Measurements from ENCODE around the gene PRSS36. TPM values are rescaled to one million over a fixed set of nuclear protein-coding genes. Genes with fewer than 3 reads are reported as not detected.

PRSS36 gene
- total RNA-seq, 1 donor from 2014 or later, result 2.0 TPM

DNA sequence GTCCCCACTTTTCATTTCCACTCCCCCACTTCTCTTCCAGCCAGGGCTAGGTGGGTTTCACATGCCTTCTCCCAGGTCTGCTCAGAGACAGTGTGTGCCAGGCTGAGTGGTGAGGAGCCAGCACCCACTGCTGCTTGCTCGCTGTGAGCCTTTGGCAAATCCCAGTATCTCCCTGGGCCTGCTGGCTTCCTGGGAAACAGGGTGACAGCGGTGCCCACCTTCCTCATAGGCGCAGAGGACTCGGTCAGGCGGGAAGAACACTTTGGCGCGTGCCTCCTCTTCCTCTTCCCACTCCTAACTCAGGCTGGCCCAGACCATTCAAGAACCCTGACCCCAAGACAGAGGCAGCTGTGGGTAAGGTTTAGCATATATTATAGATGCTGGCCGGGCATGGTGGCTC, 60.7 kb downstream of the PRSS36 start:
- no peak overlapping the region for H3K4me3 Mint-ChIP-seq
- no peaks in the 10 kb centered on the region for H3K9me3 Mint-ChIP-seq
- H3K27me3 Mint-ChIP-seq, result no peaks in the 10 kb centered on the region
- TF ChIP-seq, protein P1, sequence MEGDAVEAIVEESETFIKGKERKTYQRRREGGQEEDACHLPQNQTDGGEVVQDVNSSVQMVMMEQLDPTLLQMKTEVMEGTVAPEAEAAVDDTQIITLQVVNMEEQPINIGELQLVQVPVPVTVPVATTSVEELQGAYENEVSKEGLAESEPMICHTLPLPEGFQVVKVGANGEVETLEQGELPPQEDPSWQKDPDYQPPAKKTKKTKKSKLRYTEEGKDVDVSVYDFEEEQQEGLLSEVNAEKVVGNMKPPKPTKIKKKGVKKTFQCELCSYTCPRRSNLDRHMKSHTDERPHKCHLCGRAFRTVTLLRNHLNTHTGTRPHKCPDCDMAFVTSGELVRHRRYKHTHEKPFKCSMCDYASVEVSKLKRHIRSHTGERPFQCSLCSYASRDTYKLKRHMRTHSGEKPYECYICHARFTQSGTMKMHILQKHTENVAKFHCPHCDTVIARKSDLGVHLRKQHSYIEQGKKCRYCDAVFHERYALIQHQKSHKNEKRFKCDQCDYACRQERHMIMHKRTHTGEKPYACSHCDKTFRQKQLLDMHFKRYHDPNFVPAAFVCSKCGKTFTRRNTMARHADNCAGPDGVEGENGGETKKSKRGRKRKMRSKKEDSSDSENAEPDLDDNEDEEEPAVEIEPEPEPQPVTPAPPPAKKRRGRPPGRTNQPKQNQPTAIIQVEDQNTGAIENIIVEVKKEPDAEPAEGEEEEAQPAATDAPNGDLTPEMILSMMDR (conservative IDR thresholded peaks at IDR 0.05), result no peak
- peaks cover 5% of the 10 kb centered on the region for H3K4me1 Mint-ChIP-seq (ENCODE audit: unreplicated experiment)
- DNase-seq (ENCODE audit: extremely low spot score, unreplicated experiment), result no peak
- no peak overlapping the region for H3K27ac Mint-ChIP-seq
- no peaks in the 10 kb centered on the region for H3K36me3 Mint-ChIP-seq

Other genes with a start within 250 kb of the PRSS36 start
- gene FBXL19, start 226.5 kb downstream of the PRSS36 start, total RNA-seq (ENCODE audit: low replicate concordance), result 29.0 and 46.4 TPM in 2 replicates
- 18.7 and 19.4 TPM in 2 replicates for gene ORAI3, start 201.0 kb downstream of the PRSS36 start, total RNA-seq (ENCODE audit: low replicate concordance)
- gene SETD1A, start 192.3 kb downstream of the PRSS36 start, total RNA-seq (ENCODE audit: low replicate concordance), result 19.3 and 25.0 TPM in 2 replicates
- 5.8 and 6.9 TPM in 2 replicates for gene HSD3B7, start 164.9 kb downstream of the PRSS36 start, total RNA-seq (ENCODE audit: low replicate concordance)
- 1.0 and 9.9 TPM in 2 replicates for gene STX1B, start 139.4 kb downstream of the PRSS36 start, total RNA-seq (ENCODE audit: low replicate concordance)
- 35.3 and 38.5 TPM in 2 replicates for gene STX4, start 116.5 kb downstream of the PRSS36 start, total RNA-seq (ENCODE audit: low replicate concordance)
- 10.5 and 13.4 TPM in 2 replicates for gene ZNF668, start 75.8 kb downstream of the PRSS36 start, total RNA-seq (ENCODE audit: low replicate concordance)
- gene ZNF646, start 75.6 kb downstream of the PRSS36 start, total RNA-seq (ENCODE audit: low replicate concordance), result 21.0 and 27.2 TPM in 2 replicates
- 3.5 and 5.1 TPM in 2 replicates for gene PRSS53, start 61.1 kb downstream of the PRSS36 start, total RNA-seq (ENCODE audit: low replicate concordance)
- 70.1 and 78.9 TPM in 2 replicates for gene VKORC1, start 55.3 kb downstream of the PRSS36 start, total RNA-seq (ENCODE audit: low replicate concordance)
- gene BCKDK, start 41.7 kb downstream of the PRSS36 start, total RNA-seq (ENCODE audit: low replicate concordance), result 38.5 and 44.5 TPM in 2 replicates
- 54.4 and 70.3 TPM in 2 replicates for gene KAT8, start 32.4 kb downstream of the PRSS36 start, total RNA-seq (ENCODE audit: low replicate concordance)
- 84.7 and 205 TPM in 2 replicates for gene PRSS8, start 14.3 kb downstream of the PRSS36 start, total RNA-seq (ENCODE audit: low replicate concordance)
- gene FUS, start 30.1 kb upstream of the PRSS36 start, total RNA-seq (ENCODE audit: low replicate concordance), result 400 and 654 TPM in 2 replicates
- gene PYCARD, start 52.7 kb upstream of the PRSS36 start, total RNA-seq (ENCODE audit: low replicate concordance), result 8.2 and 14.5 TPM in 2 replicates
- 0.02 TPM in 1 of 2 replicates, not detected in the other for gene TRIM72, start 64.1 kb upstream of the PRSS36 start, total RNA-seq (ENCODE audit: low replicate concordance)
- gene PYDC1, start 67.1 kb upstream of the PRSS36 start, total RNA-seq (ENCODE audit: low replicate concordance), result not detected in 2 replicates
- 0.36 TPM in 1 of 2 replicates, not detected in the other for gene ITGAM, start 109.9 kb upstream of the PRSS36 start, total RNA-seq (ENCODE audit: low replicate concordance)
- gene ITGAX, start 205.1 kb upstream of the PRSS36 start, total RNA-seq (ENCODE audit: low replicate concordance), result not detected in 2 replicates
- gene ITGAD, start 243.3 kb upstream of the PRSS36 start, total RNA-seq (ENCODE audit: low replicate concordance), result not detected in 2 replicates

Measured in type B pancreatic cell (in vitro differentiated cells).